Stimulated activated CD4-positive, alpha-beta T cell treated with anti-CD3 and anti-CD28 coated beads, Interleukin-15, amount 100 ng/mL, for 1 hour (primary cell): ENCODE measurements around the gene ROR2.

ENCODE experiments used
- DNase-seq, 2 donors: peaks; one replicate each; pipeline ENCODE4 v3.0.0-alpha.2; 2020; ENCODE audit warnings: low read depth in 1 of 2, low spot score in 1 of 2

Gene ROR2

DNA sequence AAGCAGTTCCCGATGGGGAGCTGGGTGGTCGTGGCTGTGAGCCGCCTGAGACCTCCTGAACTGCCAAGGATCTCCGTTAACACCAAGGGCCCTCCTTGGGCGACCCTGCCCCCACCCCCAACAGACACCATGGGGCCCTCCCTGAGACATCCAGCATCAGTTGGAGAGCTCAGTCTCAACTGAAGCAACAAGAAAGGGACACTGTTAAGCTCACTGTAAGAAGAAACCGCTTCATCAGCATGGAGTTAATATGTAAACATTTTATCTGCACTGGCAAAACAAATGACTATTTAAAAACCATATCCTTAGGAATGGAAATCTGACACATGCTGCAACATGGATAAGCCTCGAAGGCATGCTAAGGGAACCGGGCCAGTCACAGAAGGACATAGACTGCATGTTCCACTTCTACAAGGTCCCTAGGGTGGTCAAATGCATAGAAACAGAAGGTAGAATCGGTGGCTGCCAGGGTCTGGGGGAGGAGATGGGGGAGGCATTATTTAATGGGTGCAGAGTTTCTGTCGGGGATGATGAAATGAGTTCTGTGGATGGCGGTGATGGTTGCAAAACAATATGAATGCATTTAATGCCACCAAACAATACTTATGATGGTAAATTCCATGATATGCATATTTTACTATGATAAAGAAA lies 47.4 kb downstream of the ROR2 start:
- DNase-seq: no peak

DNA sequence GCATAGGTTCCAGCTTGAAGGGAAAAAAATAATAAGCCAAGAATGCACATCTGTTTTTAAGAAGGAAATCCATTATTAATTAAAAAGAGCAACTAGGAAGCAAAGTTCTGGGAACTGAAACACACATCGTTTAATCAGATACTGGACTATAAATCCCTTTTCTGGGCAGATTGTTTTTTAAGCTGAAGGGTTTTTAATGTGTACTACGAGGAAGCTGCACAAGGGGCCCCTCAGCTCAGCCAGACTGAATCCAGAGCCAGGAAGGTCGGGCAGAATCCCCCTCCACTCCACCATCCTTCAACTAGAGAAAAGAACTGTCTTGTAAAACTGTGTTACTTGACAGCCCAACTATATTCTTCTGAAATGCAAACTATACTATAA lies 49.2 kb downstream of the ROR2 start:
- DNase-seq: no peak

DNA sequence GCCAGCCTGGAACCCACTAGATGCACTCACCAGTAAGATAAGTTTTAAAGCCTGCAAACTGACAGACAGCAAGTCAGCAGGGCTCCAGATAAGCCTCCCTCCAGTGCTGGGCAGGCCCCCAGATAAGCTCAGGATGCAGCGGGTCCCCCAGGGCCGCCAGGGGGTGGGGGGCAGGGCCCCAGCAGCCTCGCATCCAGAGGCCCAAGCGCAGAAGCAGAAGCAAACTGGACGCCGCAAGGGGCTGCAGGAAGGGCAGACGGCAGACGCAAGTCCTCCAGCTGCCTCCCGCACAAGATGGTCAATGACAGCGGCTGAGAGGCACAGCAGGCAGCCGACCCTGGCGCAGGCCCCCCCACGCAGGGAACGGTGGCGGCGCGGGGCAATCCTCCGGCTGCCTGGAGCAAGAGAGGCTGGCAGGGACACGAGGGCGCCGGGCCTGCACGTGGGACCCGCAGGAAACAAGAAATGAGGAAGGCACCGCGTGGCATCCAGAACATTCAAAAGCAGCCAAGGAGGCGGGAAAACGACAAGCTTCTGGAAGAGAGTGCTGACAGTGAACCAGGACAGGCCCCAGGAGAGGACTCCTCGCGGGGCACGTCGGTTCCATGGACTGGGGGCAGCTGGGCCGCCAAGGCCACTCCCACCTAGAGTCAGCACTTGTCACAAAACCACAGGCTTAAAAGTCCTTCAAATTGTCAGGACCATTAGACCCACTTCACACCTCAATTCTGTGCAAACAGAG lies 49.8 kb downstream of the ROR2 start:
- DNase-seq: no peak

DNA sequence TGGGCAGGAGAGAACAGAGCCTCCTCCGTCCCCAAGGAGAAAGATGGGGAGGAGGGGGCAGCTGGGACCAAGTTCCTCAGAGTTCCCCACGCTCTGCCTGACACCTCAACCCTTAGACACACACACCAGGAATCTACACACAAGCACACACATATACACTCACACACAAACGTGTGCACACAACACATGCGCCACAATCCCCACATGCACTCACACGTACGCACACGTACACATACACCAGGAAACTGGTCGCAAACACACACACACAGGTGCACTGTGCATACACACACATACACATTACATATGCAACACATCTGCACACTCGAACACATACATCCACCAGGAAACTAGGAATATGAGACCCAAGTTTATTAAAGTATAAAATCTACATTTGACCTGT lies 50.4 kb downstream of the ROR2 start:
- no peak for DNase-seq

DNA sequence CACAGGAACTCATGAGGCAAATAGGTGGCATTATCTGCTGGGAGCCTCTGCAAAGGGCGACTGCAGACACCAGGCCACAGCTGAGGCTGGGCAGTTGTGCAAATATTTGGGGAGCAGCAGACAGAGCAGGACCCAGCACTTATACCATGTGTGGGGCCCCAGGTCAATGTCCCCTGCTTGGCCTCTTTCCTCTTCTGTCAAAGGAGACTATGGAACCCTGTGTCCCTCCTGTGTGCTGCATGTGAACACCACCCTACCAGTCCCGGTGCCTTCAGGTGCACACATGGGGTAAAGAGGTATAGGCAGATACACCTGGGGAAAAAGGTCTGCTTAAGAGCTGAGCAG lies 50.8 kb downstream of the ROR2 start:
- DNase-seq: no peak

DNA sequence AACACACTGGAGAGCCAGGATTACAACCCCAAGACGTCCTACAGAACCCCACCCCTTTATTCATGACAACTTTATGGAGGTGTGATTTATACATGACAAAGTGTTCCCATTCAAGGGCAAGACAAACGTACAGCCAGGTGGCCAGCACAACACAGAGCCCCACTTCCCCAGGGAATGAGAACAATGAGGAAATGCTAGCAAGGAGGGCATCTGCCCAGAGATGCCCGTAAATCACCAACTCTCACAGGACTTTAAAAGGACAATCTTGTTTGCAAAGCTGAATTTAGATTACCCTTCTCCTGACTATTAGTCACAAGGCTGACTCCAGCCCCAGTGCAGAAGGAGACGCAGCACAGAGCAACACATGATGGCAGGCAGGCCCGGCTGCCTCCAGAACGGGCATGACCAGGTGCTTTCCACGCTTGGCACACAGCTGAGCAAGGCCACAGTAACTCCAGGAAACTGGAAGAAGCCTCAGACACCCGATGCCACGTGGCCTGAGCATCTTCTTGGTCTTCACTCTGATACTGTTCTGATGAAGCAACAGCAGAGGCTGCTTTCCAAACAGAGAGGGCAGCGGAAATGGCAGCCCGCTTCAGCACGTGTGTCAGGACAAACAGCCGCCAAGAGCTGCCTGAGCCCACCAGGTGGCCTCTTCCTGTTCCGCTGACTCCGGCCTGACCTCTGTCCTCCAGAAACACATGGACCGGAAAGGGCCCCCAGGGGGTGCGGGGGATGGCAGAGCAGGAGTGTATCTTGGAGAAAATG lies 51.4 kb downstream of the ROR2 start:
- no peak for DNase-seq

DNA sequence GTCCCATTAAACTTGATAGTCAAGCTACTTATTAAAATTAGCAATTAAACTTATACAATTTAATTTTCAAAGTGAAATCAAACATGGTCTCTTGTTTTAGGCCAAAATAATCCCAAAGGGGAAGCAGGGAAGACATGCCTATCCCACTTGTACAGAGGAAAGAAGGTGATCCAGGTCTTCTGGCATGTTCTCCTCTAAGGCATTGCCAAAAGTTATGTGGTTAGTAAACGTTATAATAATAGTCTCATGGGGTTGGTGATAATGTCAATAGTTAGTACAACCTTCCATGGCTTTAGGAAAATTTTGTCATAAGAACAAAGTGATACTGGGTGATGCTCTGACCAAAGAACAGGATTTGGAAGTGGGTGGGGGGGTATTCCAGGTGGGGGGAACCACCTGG lies 52.8 kb downstream of the ROR2 start:
- no peak for DNase-seq

DNA sequence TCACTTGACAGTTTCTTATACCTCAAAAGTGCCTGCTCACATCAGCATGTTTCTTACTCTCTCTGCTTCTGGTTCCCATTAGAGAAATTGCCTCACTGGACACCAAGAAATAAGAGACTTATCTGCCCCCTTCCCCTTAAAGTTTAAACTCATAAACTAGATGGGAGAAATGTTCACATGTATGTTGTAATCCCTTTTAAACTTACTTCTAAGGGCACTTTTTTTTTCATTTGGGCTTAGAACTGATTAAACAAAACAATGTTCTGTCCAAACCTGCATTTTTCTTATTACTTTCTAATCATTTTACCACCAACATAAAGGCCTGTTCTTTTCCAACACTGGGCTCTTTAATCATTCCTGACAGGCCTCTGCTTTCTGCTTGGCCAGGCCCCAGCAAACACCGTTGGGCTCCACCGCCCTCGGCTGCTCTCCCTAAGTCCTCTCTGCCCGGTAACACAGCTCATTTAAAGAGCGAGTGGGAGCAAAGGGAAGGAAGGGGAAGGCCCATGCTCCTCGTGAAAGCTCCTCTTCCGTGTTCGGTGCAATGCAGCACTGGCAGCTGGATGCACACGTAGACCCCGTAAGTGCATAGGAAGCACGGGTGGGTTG lies 53.4 kb downstream of the ROR2 start:
- DNase-seq: no peak

DNA sequence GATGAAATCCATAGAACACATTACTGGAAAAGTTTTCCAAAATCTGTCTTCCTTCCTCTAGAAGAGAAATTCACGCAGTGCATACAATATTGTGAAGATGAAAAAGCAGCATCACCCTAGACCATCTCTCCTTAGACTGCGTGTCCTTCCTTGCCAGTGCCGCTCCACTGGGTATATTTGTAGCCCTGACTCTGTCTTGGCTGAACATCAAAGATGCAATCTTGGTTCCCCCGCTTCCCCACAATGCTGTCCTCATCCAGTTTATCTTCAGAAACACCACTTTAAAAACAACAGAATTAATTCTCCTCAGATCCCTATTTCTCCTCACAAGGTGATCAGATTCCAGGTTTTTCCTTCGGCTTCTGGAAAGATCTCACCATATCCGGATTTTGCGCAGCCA lies 53.9 kb downstream of the ROR2 start:
- DNase-seq: no peak

DNA sequence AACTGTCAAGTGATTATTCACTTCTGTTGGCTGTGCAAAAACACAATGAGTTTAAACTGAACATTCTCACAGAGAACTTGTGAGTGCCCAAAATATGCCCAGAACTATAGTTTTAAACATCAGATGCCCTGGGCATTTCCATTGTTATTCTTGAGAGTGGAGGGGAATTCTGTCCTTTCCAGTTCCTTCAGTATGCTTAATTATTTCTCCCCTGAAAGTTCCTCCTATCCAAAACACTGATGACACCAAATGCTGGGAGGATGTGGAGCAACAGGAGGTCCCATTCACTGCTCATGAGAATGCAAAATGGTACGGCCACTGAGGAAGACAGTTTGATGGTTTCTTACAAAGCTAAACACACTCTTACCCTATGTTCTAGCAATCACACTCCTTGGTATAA lies 55.5 kb downstream of the ROR2 start:
- no peak for DNase-seq

DNA sequence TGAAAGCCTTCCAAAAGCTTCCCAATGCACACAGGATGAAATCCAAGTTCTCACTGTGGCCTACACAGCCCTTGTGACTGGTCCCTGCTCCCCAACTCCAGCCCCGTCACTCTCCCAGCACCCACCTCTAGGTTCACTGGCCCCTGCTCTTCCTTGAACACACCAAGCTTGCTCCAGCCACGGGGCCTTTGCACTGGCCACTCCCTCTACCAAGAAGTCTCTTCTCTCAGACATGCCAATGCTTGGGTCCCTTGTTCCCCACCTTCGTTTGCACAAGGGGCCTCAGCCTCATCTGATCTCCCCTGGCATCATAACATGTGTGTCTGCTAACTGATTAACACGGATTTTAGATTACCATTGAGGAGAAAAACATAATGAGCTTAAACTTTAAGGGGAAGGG lies 56.0 kb downstream of the ROR2 start:
- DNase-seq: no peak

DNA sequence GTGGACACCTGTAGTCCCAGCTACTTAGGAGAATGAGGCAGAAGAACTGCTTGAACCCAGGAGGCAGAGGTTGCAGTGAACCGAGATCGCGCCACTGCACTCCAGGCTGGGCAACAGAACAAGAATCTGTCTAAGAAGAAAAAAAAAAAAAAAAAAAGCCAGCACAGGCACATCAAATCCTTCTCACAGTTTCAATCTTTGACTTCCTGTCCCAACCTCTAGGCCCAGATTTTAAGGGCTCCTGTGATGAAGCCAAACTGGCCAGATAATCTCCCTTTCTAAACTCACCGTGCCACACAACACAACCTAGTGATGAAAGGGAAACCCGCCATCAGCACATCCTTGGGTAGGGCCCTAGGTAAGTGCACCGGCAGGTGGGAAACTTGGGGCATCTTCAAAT lies 58.1 kb downstream of the ROR2 start:
- no peak for DNase-seq

DNA sequence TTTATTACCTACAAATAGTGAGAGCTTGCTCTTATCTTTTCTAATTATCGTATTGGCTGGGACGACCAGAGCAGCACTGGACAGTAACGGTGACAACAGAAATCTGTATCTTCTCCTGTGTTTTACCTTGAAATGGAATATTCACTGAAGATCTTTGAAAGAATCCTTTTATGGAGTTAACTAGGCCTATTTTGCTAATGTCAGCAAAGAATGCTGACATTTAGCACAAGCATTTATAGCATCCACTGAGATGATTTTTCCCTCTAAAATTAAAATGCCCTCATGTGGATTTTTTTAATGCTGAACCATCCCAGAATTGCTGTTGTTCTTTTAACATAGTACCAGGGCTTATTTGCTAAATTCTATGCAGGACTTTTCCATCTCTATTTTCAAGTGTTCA lies 59.4 kb downstream of the ROR2 start:
- DNase-seq: no peak

DNA sequence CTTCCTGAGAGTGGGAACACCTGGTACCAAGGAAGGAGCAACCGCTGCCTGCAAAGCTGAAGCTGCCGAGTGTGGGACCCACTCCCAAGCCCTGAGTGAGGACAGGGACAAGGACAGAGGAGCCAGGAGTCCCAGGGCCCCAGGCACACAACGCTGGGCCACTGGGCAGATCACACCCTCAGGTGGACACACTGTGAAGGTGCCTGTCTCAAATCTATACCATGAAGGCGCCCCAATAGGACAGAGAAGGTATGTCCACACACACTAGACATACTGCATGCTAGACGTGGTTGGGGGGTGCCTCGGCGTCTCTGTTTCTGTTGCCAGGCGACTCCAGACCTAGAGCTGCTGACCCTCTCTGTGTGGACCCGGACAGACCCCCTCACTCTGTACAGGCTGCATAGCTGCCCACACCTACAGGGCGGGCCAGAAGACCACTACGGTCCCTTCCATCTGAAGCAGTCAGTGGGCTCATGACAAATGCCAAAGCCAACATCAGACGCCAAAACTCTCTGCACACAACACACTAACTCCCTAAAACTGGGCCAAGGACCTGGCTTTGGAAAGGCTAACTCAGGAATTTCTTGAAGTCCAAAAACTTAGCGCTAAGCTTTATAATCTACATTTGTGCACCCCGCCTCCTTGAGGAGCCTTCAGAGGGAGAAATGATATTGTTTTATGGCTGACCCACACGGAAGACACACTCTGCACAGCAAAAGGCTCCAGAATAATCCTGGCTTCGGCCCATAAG lies 60.7 kb downstream of the ROR2 start:
- DNase-seq: no peak

DNA sequence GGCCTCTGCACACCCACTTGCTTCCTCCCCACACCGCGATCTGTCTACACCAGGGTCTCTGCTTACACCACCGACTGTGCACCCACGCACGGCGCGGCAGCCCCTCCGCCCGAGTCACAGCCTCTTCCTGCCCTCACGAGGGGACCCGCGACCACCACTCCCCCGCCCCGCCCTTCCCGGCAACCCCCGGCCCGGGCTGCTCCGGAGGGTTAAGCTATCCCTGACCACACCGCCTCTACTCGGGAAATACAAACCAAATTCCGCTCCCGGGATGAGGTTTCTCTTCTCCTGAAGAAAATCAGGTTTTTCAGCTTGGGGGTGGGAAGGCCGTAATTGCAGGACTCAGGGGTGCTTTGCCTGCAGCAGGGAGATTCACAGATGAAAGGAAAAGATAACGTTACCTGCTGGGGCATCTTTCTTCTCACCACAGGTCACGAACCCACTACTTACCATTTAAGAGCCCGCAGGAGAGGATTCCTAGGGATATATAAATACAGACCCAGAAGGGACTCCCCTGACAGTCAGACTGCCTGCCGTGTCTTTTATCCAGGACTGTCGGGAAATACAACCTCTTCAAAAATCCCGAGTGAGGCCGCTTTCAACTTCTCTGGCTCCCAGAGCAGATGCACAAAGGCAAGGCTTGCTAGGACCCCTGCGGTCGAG lies 63.5 kb downstream of the ROR2 start:
- DNase-seq: no peak

DNA sequence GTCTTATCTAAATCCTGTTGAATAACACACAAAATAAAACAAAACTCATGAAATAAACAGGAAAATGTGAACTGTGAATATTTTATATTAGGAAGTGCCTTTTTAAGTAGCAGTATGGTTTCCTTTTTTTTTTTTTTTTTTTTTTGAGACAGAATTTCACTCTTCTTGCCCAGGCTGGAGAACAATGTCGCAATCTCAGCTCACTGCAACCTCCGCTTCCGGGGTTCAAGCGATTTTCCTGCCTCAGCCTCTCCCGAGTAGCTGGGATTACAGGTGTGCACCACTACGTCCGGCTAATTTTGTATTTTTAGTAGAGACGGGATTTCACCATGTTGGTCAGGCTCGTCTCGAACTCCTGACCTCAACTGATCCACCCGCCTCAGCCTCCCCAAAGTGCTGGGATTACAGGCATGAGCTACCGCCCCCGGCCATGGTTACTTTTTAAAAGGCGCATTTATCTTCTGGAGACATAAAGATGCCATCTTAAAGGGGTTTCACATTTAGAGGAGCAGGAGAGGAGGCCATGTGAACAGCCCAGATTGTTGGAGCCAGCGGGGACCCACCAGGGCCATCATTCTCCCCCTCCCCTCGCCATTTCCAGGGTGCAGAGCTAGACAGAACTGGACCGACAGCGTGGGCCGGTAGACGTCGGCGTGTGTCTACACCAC lies 64.1 kb downstream of the ROR2 start:
- DNase-seq: no peak

DNA sequence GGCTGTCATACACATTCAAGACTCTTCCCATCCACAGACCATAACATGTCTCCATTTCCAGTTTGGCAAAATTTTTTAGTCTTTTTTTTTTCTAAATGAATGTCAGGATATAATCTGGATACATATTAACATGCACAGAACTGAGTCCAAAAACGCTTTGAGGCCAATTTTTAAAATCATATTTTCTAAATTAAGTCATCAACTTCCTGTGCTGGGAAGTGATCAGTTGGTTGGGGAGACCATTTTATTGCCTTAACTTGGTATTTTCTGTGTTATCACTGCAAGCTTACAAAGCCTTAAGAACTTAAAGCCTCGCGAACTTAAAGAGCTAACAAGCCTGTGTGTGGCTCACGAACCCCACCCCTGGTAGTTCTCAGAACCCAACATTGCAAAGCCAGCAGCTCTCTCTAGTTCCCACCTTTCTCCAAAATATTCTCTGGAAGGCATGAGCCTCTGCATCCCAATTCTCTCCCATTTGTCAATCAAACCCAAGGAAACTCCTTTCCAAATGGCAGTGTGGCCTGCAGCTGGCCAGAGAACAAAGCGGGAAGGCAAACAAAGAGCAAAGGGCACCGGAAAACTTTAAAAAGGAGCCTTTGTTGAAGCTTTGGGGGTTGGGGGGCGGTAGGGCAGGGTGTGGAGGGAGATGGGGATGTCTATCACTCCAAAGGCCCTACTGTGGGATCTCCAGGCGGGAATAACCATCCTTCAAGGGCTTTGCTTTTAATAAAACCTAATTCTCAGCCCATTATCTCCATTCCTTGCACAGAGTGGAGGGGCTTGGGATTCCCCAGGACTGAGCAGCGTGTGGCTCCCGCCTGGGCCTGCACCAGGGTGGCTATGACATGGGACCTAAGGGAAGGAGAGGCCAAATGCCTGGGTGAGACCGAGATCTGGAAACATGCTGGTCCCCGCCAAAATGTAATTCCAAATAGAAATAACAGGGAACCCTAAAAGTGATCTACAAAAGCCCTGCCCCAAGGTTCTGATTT lies 65.0 kb downstream of the ROR2 start:
- no peak for DNase-seq

DNA sequence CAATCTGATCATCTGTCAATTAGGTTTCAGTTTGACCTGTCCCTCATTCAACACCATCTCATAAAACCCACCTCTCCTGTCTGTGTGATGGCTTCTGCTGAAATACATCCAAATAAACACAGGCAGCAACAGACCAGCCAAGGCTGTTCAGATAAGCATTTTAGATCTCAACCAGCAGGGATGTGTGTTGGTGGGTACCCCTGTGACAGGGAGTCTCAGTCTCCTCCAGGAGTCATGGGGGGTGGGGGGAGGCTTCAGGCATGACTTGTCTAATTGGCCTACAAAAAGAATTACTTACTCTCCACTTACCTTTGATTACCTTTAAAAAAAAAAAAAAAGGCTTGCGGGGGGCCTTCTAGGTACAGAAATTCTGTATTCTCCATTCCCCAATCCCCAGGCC lies 65.9 kb downstream of the ROR2 start:
- DNase-seq: no peak

DNA sequence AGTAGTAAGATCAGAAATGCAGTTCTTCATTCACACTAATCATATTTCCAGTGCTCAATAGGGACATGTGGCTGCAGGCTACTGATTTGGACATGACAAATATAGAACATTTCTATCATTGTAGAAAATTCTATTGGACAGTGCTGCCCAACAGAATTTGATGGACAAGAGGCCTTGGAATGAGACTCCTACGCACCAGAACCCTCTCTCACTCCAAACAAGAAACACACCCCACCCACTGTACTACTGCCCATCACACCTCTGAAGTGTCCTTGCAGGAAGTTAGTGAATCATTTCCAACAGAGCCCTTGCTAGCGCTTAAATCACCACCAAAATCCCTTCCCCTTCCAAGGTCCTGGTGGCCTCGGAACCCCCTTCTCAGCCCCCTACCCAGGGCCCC lies 66.5 kb downstream of the ROR2 start:
- DNase-seq: no peak
